MM.1S (cell line): Measurements from ENCODE around the gene SGPP1.

Experiments
- EZH2 ChIP-seq: fragments of 300-600 bp; sonication (generic); optimal IDR thresholded peaks from 2 replicates; pipeline ENCODE3; 2017; ENCODE audit warnings: low read depth, mild to moderate bottlenecking, antibody characterized with exemption, low read length, mixed read lengths
- EZH2phosphoT487 ChIP-seq: fragments of 300-600 bp; sonication (generic); IDR thresholded peaks from 2 replicates; pipeline ENCODE4 v1.6.1; 2018; ENCODE audit warnings: antibody characterized with exemption, low read length
- TF ChIP-seq, protein P1 (sequence below): fragments of 300-600 bp; sonication (generic); IDR thresholded peaks from 2 replicates; pipeline ENCODE4 v1.5.1; 2016; ENCODE audit warnings: antibody characterized with exemption, low read length, mixed read lengths

DNA sequence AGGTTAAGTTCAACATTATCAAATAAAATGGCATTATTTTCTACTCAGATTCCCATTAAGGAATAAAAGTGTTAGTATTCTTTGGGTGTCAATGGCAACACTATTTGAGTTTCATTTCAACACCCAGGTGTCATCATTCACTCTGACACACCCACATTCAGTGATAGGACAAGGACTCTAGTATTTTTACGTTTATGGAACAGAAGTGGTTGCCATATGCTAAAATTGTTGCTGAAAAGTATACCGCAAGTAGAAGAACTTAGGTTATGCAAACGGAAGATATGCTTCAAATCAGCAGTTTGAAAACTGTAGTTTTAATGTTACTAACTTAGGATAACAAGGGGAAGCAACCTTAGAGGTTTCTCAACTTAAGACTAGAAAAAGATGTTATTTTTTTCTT lies 20.0 kb upstream of the SGPP1 start:
- TF ChIP-seq, protein P1, sequence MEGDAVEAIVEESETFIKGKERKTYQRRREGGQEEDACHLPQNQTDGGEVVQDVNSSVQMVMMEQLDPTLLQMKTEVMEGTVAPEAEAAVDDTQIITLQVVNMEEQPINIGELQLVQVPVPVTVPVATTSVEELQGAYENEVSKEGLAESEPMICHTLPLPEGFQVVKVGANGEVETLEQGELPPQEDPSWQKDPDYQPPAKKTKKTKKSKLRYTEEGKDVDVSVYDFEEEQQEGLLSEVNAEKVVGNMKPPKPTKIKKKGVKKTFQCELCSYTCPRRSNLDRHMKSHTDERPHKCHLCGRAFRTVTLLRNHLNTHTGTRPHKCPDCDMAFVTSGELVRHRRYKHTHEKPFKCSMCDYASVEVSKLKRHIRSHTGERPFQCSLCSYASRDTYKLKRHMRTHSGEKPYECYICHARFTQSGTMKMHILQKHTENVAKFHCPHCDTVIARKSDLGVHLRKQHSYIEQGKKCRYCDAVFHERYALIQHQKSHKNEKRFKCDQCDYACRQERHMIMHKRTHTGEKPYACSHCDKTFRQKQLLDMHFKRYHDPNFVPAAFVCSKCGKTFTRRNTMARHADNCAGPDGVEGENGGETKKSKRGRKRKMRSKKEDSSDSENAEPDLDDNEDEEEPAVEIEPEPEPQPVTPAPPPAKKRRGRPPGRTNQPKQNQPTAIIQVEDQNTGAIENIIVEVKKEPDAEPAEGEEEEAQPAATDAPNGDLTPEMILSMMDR = no peak
- TF ChIP-seq EZH2phosphoT487 = no peak
- TF ChIP-seq EZH2 = no peak
